Progenitor cell of endocrine pancreas (in vitro differentiated cells): ENCODE data around the gene SLC13A4. TPM values are rescaled to one million over a fixed set of nuclear protein-coding genes. Genes with fewer than 3 reads are reported as not detected.

Experiments
- DNase-seq: peaks from one replicate; pipeline ENCODE4 v3.0.0; 2021; ENCODE audit warnings: low spot score; ENCODE audit not compliant: unreplicated experiment
- H3K27ac Mint-ChIP-seq: 2 replicates; pipeline ENCODE4 v1.8.0; 2021; ENCODE audit warnings: mild to moderate bottlenecking, moderate library complexity, mixed read lengths
- H3K27me3 Mint-ChIP-seq: 2 replicates; pipeline ENCODE4 v1.8.0; 2021; ENCODE audit warnings: mixed read lengths
- H3K36me3 Mint-ChIP-seq: 2 replicates; pipeline ENCODE4 v1.8.0; 2022; ENCODE audit warnings: mixed read lengths; ENCODE audit not compliant: insufficient read depth
- H3K4me1 Mint-ChIP-seq: 2 replicates; pipeline ENCODE4 v1.8.0; 2021; ENCODE audit warnings: low read depth, mixed read lengths
- H3K4me3 Mint-ChIP-seq: 2 replicates; pipeline ENCODE4 v1.8.0; 2021; ENCODE audit warnings: low read depth, mild to moderate bottlenecking, moderate library complexity, mixed read lengths
- H3K9me3 Mint-ChIP-seq: 2 replicates; pipeline ENCODE4 v1.8.0; 2021; ENCODE audit warnings: low read depth, mixed read lengths
- total RNA-seq: library from RNA; stranded (reverse); gene quantifications from 2 replicates; pipeline ENCODE4 v1.2.1, GENCODE V29; 2021
- TF ChIP-seq, protein P1 (sequence below): fragments of 200-600 bp; sonication (generic); IDR thresholded peaks from one replicate; pipeline ENCODE4 v1.5.0; 2021; ENCODE audit warnings: antibody characterized with exemption, mild to moderate bottlenecking; ENCODE audit not compliant: unreplicated experiment

The SLC13A4 gene
- total RNA-seq, 1 donor from 2014 or later: 0.22 TPM

DNA sequence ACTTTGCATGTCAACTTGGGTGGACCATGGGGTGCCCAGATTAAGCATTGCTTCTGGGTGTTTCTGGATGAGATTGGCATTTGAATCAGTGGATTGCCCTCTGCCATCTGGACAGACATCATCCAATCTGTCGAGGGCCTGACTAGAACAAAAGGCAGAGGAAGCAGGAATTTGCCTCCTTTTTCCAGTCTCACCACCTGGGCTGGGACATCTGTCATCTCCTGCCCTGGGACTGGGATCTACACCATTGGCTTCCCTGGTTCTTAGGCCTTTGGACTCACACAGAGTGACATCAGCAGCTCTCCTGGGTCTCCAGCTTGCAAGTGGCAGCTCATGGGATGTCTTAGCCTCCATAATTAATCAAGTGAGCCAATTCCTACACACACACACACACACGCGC, 10.3 kb downstream of the SLC13A4 start:
- peaks cover 3% of the 10 kb centered on the region for H3K27me3 Mint-ChIP-seq
- peaks cover 3% of the 10 kb centered on the region for H3K4me1 Mint-ChIP-seq
- no peaks in the 10 kb centered on the region for H3K36me3 Mint-ChIP-seq
- TF ChIP-seq, protein P1, sequence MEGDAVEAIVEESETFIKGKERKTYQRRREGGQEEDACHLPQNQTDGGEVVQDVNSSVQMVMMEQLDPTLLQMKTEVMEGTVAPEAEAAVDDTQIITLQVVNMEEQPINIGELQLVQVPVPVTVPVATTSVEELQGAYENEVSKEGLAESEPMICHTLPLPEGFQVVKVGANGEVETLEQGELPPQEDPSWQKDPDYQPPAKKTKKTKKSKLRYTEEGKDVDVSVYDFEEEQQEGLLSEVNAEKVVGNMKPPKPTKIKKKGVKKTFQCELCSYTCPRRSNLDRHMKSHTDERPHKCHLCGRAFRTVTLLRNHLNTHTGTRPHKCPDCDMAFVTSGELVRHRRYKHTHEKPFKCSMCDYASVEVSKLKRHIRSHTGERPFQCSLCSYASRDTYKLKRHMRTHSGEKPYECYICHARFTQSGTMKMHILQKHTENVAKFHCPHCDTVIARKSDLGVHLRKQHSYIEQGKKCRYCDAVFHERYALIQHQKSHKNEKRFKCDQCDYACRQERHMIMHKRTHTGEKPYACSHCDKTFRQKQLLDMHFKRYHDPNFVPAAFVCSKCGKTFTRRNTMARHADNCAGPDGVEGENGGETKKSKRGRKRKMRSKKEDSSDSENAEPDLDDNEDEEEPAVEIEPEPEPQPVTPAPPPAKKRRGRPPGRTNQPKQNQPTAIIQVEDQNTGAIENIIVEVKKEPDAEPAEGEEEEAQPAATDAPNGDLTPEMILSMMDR: no peak
- H3K27ac Mint-ChIP-seq: no peak overlapping the region
- no peak overlapping the region for H3K4me3 Mint-ChIP-seq
- no peak for DNase-seq
- no peaks in the 10 kb centered on the region for H3K9me3 Mint-ChIP-seq

DNA sequence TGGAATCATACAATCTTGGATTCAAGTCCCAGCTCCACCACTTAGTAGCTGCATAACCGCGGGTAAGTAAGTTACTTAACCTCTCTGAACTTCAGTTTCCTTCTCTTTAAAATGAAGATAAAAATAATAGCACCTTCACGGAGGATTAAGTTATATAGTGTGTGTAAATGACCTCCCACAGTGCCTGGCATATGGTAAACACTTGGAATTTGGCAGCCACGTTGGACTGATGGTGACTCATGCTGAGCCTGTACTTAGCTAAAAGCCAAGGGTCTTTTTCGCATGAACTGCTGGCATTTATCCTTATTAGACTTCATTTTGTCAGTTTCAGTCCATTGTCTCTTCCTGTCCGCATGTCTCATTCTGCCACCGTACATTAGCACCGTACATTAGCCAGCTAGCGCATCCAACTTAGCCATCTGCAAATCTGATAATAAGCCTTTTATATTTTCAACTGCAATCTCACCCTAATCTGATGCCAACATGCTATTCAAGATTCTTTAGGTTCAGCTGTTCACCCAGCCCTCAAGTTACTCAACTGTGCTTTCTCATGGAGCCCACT, 11.2 kb downstream of the SLC13A4 start:
- H3K4me1 Mint-ChIP-seq: peaks cover 3% of the 10 kb centered on the region
- TF ChIP-seq, protein P1: no peak
- no peak overlapping the region for H3K4me3 Mint-ChIP-seq
- peaks cover 3% of the 10 kb centered on the region for H3K27me3 Mint-ChIP-seq
- DNase-seq: no peak
- no peak overlapping the region for H3K27ac Mint-ChIP-seq
- H3K9me3 Mint-ChIP-seq: no peaks in the 10 kb centered on the region
- H3K36me3 Mint-ChIP-seq: no peaks in the 10 kb centered on the region

DNA sequence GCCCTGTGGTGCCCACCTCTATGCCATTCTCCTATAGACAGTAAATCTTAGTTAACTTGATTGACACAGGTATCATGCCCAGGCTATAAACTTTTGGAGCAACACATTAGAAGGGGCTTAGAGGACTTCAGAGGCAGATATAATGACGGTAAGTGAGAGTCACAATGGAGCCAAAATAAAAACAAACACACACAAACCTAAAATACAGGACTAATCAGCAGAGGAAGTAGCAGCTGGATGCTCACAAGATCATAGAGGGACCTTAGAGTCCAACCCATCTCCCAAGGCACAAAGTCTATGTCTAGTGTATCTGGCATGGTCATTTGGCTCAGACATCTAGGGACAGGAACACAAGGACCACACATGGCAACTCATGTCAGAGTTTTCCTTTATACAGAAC, 12.3 kb downstream of the SLC13A4 start:
- TF ChIP-seq, protein P1: no peak
- Mint-ChIP-seq H3K27ac (no peak overlapping the region), H3K36me3 (no peaks in the 10 kb centered on the region), H3K9me3 (no peaks in the 10 kb centered on the region), H3K4me3 (no peak overlapping the region), H3K4me1 (peaks cover 1% of the 10 kb centered on the region), H3K27me3 (peaks cover 3% of the 10 kb centered on the region)
- DNase-seq: no peak

DNA sequence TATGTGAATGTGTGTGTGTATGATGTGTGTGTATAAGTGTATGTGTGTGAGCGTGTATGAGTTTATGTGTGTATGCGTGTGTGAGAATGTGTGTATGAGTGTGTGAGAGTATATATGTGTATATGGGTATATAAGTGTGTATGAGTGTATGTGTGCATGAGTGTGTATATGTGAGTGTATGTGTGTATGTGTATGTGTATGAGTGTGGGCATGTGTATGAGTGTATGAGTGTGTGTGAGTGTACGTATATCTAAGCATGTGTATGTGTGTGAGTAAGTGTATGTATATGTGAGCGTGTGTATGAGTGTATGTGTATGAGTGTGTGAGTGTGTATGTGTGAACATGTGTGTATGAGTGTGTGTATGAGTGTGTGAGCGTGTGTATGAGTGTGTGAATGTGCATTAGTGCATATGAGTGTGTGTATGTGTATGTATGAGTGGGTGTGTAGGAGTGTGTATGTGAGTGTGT, 12.9 kb downstream of the SLC13A4 start:
- Mint-ChIP-seq H3K9me3 (no peaks in the 10 kb centered on the region), H3K27ac (no peak overlapping the region), H3K4me3 (no peak overlapping the region), H3K36me3 (no peaks in the 10 kb centered on the region), H3K4me1 (peaks cover 1% of the 10 kb centered on the region), H3K27me3 (peaks cover 3% of the 10 kb centered on the region)
- TF ChIP-seq, protein P1: no peak
- no peak for DNase-seq

DNA sequence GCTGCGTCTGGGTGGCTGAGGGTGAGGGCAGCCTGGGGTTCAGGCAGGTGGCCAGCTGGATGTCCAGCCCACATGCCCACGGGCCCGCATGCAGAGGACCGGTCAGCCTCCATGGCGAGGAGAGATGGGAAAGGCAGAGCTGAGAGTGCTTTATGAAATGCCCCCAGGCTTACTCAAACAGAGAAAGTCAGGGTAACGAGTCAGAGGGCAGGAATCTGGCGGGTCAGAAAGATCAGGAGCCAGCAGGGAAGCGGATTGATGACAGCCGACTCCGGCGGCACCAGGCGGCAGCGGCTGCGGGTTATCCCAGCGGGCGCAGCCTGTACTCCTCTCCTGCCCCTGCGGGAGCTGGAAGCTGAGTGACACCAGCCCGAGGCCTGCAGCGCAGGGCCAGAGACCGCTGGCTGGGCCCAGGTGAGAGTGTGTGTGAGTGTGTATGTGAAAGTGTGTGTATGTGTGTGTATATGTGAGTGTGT, 13.4 kb downstream of the SLC13A4 start:
- Mint-ChIP-seq H3K36me3 (no peaks in the 10 kb centered on the region), H3K4me3 (no peak overlapping the region), H3K9me3 (no peaks in the 10 kb centered on the region), H3K27ac (no peak overlapping the region), H3K27me3 (peaks cover 3% of the 10 kb centered on the region), H3K4me1 (peaks cover 1% of the 10 kb centered on the region)
- DNase-seq: no peak
- TF ChIP-seq, protein P1: no peak
